GM18519 (cell line): ENCODE measurements around the gene ZNF496.
"Not testable (repeated sequence)": the region's sequence is repeated elsewhere in the genome, so short reads cannot be mapped to it uniquely, and the experiment has no call there.

ENCODE experiments used
- ATAC-seq: cut with Tn5 transposase; IDR thresholded peaks from one replicate; pipeline ENCODE4 v1.9.1; 2021; ENCODE audit warnings: mild to moderate bottlenecking, moderate library complexity; ENCODE audit not compliant: unreplicated experiment, low FRiP score

The ZNF496 gene

DNA sequence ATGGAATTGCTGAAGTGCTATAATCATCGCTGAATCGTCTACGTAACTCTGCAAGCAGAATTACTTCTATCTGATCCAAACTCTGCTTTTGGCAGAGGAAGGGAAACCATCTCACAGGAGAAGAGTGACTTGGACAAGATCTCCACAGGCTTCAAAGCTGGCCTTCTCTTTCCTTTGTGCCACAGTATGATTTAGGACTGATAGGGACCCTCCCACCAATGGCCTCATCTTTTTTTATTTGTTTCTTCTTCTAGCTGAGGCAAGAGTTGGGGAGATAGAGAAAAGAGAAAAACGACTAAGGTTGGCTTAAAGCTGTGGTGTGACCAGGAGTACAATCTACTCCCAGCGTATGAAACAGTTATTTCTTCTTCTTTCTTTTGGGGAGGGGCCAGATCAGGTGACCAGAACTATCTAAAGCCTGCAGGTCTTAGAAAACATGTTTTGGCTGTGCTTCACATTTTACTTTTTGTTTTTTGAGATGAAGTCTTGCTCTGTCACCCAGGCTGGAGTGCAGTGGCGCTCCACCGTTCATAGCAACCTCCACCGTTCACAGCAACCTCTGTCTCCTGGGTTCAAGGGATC is 35.0 kb downstream of the ZNF496 start:
- ATAC-seq = no peak

DNA sequence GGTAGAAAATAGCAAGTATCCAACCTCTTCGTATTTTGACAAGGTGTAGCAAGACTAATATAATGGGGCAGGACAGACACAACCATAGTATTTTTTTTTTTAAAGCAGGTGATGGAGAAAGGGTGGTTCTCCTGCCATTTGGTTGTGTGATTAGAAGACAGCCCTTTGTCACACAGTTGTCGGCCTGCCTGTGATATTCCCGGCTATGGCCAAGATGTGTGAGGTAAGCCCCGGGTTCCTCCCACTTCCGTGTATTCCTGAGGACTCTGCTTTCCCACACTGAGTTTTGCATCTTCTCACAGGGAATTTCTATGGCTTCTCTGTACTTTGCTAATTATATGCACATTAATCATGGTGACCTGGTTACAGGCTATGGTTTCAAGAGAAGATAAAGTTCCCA is 35.9 kb downstream of the ZNF496 start:
- ATAC-seq = no peak

DNA sequence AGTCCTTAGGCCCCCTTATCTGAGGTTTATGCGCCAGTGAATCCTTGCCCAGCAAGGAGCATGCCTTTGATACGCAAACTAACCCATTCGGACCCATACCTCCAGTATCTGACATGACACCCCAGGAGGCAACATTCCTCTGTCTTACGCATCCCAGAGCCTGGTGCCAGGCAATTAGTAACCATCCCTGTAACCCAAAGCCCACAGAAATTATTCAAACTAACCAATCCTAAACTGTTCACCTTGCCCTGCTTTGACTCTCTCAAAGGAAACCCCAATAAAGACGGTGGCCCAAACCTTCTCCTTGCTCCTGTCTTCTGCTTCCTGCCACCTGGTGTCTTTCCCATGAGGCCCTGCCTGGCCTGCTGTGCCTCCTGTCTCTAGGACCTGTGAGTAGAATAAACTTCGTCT is 36.4 kb downstream of the ZNF496 start:
- ATAC-seq = no peak

DNA sequence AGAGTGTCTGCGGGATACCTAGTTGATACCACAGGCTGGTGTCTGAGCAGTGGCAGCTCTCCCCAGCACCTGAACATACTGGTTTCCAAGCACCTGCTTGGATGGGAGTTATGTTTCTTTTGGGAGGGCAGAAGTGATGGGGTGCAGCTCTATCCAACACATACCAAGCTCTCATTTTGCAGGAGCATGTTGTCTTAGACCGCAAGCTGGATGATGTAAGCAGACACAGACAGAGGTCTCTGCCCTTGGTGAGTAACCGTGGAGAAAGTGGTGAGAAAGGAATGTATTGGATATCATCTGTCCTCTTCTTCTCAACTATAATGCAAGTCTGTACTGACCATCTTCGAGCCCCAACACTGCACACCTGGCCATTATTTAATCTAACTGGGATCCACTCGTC is 37.4 kb downstream of the ZNF496 start:
- no peak for ATAC-seq

DNA sequence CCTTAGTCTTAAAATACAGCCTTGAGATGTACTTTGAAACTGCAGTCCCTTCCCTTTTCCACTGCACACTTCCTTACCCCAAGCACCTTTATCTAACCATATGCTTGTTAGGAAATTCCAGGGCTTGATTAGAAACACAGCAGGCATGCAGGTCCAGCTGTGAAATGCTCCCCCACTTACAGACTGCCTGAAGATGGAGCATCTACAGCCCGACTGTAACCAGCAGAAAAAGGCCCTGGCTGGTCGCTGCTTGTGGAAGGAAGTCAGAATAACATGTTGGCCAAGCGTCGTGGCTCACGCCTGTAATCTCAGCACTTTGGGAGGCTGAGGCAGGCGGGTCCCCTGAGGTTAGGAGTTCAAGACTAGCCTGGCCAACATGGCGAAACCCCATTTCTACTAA is 38.6 kb downstream of the ZNF496 start:
- no peak for ATAC-seq

DNA sequence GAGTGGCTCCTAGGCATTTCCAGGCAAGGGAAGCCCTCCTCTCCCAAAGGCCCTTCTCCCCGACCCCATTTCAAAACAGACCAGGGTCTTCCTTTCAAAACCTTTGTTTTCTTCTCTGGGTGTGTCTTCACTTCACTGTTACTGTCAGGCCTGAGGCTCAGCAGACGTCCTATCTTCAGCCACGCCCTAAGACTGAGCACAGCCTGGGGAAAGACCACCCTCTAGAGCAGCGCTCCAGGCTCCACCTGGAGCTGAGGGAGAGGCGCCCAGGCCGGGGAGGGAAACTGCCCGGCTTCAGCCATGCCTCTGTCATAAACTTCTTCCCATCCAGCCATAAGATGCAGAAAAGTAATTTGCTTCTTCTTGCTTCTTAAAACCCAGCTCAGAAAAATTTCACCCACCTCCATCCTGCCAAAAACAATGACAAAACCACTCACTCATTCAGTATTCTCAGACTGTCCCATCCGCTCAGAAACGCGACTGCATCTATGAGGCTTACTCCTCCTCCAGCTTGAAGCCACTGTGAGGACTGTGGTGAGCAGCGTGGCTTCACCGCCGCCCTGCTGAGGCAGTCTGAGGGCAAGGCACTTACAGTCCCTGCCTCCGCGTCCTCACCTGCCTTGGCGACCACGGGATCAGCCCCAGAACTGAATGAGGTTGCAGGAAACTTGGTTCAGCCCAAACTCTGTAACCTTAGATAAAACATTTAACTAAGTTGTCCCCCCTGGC is 39.7 kb downstream of the ZNF496 start:
- no peak for ATAC-seq

DNA sequence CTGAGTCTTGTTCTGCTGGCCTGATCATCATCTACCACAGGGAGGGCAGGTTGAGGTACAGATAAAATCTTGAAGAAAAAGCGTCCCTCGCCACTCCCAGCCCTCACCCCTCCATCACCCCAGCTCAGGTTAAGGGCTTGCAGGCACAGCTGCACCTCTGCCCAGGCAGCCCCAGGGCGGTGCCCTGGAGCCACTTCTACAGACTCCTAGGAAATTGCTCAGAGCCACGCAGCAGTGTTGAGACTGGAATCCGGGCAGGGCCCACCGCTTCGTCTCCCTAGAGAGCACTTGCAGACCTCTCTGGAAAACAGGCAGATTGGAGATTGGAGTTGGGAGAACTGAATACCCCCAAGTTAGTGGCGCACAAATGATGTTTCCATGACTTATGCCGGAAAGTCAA is 40.5 kb downstream of the ZNF496 start:
- ATAC-seq = no peak

DNA sequence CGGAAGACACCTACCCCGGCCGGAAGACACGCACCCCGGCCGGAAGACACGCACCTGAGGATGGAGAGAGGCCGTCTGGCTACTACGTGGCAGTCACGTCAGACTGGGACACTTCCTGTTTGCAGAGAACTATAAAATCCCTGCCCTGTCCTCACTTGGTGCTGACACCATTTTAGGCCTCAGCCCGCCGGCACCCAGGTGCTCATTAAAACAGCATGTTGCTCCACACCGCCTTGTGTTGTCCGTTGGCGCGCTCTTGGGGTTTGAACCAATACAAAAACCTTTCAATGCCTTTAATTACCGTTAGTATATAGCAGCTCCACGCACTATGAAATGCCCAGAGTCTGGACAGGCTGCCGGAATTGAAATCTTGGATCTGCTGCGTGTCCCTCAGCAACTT is 41.1 kb downstream of the ZNF496 start:
- ATAC-seq = no peak

DNA sequence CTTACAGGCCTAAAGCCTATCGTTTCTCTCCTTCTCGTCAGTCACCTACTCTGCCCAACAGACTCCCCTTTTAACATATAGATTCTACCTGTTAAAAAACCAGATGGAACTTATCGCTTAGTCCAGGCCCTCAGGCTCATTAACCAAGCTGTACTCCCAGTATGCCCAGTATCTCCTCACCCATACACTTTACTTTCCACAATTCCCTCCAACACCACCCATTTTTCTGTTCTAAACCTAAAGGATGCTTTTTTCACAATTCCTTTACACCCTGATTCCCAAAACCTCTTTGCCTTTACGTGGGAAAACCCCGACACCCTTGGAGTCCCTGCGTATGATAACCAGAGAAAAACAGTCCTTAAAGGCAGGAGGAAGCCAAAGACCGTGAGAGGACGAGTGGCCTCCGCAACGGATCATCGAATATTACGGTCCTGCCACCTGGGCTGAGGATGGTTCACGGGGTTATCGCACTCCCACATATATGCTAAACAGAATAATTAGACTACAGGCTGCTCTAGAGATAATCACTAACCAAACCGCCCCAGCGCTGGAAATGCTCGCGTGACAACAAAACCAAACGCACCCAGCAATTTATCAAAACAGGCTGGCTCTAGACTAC is 42.3 kb downstream of the ZNF496 start:
- not testable (repeated sequence) for ATAC-seq

DNA sequence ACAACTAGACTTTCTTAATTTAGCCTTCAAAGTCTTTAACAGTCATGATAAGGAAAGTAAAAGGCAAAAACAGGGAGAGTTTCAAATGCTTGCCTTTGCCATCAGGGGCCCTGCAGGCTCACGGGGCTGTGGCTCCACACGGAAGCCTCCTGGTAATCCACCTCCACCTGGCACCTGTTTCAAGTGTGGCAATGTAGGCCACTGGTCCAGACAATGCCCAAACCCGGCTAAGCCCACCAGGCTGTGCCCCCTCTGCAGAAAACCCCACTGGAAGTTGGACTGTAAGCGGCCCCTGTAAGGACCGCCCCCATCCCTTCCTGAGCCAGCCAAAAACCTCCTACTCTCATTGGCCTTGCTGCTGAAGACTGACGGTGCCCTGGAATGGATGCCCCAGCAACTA is 43.3 kb downstream of the ZNF496 start:
- ATAC-seq = no peak

DNA sequence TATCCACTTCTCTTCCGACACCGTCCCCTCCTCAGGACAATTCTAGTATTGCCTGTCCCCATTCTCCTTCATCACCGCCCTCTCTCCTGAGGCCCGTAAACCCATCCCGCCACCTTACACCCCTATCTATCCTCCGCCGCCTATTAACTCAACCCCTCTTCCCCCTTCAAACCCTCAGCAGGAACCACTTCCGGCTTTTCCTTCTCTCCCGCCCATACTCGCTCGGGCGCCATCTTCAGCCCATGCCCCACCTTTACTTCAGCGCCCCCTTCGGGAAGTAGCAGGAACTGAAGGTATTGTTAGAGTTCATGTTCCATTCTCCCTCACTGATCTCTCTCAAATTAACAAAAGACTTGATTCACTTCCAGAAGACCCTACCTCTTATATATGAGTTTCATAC is 44.2 kb downstream of the ZNF496 start:
- ATAC-seq = no peak

DNA sequence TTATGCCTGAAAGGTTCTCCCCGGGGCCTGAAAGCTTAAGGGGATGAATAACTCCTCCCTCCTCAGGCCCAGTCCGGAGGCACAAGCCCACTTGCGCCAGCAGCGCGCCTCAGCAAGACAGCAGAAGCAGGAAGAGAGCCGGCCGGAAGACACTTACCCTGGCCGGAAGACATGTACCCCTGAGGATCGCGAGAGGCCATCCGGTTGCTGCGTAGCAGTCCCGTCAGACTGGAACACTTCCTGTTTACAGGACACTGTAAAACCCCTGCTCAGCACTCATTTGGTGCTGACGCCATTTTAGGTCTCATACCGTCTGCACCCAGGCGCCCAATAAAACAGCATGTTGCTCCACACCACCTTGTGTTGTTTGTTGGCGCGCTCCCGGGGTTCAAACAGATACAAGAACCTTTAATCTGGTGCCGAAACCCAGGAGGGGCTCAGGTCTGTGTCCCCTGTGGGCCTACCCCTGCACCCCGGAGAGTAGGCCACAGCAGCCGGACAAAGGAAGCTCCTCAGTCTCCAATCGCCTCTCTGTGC is 45.5 kb downstream of the ZNF496 start:
- ATAC-seq = no peak

DNA sequence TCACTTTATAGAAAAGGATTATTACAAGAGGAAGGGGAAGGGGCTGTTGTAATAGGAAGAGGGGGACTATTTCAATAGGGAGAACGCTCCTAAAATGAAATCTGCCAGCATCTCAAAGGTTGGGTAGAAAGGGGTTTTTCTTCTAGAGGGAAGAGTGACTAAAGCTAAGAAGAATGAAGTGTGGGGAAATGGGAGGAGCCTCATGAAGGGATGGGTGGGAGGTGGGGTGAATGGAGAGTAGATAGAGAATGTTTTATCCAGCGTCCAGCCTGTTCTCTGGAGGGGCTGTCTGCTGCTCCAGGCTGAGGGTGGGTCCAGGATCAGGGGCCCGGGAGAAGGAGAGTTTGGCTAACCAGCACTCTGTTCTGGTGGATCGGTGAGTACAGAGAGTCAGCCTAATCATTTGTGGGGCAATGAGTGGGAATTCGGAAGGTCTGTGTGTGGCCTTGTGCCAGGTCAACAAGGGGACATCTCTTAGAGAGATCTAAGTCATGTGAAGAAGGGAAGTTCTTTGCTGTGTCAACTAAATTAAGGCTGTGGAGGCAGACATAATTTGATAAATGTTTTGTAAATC is 50.6 kb downstream of the ZNF496 start:
- no peak for ATAC-seq

DNA sequence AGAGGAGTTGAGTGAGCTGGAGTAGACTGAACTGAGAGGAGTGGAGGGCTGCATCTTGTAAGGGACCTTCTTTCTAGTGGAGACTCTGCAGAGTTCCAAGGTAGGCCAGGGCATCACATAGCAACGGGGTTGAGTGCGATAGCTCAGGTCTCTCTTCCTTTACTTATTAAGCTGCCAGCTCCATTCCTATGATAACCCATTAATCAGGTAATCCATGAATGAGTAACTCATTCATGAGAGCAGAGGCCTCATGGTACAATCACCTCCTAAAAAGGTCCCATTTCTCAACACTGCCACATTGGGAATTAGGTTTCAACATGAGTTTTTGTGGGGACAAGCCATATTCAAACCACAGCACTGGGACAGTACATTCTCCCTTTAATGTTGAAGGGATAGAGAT is 54.5 kb downstream of the ZNF496 start:
- no peak for ATAC-seq

DNA sequence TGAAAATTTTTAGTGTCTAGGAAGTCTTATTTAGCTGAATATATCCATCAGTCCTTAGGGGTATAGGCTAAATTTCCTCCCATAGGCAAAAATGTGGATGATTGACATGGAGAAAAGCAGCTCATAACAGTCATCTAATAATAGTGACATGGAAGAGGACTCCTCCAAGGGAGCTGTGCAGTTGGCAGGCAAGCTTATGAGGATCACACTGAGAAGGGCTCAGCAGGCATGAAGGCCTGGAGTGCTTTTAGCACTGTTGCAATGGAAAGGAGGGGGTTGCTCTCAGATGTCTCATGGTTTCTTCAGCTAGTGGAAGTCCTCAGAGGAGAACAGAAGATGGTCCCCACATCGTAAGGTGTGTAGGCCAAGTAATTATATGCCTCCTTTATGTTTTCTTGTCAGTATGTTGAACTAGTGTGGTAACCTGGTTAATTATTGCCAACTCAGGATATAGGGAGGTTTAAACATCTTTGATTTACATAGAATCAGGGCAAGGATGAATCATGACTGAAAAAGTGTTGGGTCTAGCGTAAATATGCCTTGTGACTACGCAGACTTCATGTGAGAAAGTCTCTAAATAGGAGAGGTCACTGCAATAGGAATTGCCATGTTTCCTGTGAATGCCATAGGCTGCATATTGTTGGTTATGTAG is 56.9 kb downstream of the ZNF496 start:
- ATAC-seq = no peak

DNA sequence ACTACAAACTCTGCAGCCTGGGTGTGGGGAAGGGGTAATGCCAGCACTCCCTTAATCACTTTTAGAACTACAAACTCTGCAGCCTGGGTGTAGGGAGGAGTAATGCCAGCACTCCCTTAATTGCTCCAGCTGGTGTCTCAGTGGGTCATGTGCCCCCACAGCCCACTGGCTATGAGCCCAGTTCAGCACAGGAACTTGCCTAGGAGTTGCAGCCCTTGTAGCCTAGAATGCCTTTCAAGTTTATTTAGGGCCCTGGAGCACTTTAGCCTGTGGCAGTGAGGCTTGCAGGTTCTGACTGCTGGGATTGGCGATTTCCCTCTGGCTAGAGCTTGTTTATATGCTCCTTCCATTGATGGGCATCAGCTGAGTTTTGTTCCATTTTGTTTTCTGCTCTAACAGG is 58.7 kb downstream of the ZNF496 start:
- no peak for ATAC-seq

DNA sequence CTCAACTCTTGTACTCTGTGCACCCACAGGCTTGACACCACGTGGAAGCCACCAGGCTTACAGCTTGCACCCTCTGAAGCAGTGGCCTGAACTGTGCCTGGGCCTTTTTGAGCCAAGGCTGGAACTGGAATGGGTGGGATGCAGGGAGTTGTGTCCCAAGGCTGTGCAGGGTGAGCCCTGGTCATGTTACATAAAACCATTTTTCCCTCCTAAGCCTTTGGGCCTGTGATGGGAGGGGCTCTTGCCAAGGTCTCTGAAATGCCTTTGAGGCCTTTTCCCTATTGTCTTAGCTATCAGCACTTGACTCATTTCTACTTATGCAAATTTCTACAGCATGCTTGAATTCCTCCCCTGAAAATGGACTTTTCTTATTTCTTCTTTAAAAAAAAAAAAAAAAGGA is 61.7 kb downstream of the ZNF496 start:
- ATAC-seq = no peak

DNA sequence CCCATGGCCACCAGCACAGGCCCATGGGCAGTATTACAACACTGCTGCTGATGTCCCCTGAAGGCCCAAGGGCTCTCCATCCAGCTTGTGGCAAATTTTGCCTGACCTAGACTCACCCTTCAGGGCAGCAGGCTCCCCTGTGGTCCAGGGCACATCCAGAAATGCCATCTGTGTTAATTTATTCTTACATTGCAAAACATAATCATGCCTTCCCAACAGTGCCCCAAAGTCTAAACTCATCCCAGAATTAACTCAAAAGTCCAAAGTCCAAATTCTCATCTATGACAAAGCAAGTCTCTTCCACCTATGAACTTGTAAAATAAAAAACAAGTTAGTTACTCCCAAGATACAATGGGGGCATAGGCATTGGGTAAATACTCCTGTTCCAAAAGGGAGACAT is 62.5 kb downstream of the ZNF496 start:
- ATAC-seq = no peak

DNA sequence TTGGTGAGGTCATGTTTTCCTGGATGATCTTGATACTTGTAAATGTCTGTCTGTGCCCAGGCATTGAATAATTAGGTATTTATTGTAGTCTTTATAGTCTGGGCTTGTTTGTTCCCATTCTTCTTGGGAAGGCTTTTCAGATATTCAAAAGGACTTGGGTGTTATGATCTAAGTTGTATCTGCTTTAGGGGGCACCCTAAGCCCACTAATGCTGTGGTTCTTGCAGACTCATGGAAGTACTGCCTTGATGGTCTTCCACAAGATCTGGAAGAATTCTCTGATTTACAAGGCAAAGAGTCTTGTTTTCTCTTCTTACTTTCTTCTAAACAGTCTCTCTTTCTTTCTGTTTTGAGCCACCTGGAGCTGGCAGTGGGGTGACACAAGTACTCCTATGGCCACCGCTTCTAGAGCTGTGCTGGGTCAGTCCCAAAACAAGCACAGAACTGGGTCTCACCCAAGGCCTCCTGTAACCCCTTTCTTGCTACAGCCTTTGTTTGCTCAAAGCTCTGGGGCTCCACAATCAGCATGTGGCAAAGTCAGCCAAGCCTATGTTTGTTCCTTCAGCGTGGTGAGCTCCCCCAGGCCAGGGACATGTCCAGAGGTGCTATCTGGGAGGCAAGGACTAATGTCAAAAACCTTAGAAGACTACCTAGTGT is 63.1 kb downstream of the ZNF496 start:
- ATAC-seq = no peak

DNA sequence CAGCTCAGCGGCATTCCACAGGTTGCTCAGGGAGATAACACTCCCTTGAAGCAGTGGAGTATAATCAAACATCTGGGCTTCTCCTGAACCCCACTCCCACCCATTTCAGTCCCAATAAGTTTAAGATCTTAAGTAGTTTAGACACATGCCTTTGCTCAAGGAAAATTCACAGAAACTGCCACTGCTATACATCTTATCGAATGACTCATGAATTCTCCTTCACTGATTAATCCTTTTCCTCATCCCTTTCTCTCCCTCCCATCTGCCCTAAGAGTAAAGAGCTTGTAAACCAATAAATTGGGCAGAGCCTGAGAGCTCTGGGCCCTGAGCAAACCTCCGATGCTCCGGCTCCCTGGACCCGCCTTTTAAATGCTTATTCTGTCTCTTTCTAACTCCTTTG is 65.6 kb downstream of the ZNF496 start:
- ATAC-seq = no peak

DNA sequence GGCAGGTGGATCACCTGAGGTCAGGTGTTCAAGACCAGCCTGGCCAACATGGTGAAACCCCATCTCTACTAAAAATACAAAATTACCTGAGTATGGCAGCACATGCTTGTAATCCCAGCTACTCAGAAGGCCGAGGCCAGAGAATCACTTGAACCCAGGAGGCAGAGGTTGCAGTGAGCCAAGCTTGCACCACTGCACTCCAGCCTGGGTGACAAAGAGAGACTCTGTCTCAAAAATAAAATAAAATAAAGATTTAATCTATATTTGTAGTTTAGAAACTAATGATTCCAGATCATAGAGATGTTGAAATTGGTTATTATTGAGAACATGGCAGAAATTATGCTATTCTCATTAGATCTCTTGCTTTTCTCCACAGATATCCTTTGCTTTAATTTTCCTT is 75.9 kb downstream of the ZNF496 start, which contains the start of gene VN1R5:
VN1R5 (plus strand) TSS at position 301 of the 400 bp plus-strand sequence.
- ATAC-seq = not testable (repeated sequence)
